SK-N-SH (cell line): ENCODE measurements around the gene COX4I2. TPM values are rescaled to one million over a fixed set of nuclear protein-coding genes. Genes with fewer than 3 reads are reported as not detected.

Experiments
- CTCF ChIA-PET: fragments of 300-600, 350-600 bp; formaldehyde crosslinking; extraction: SDS; loops from one replicate; lab custom pipeline; 2021; lab: Yijun Ruan, JAX
- POLR2A ChIA-PET: fragments of 350-600 bp; sonication (Branson Sonifier 250); formaldehyde crosslinking; extraction: SDS; loops from one replicate; lab custom pipeline; 2020; ENCODE audit warnings: antibody characterized with exemption, inconsistent platforms; lab: Yijun Ruan, JAX
- DNase-seq: peaks from one replicate; pipeline ENCODE4 v3.0.0; 2012
- H2AFZ ChIP-seq: fragments of 200-600 bp; sonication (generic); 2 replicates; pipeline ENCODE4 v1.8.1; 2016; ENCODE audit warnings: antibody characterized with exemption, mild to moderate bottlenecking, low read depth
- H3F3A ChIP-seq: fragments of 200-600 bp; sonication (generic); replicated peaks from 2 replicates; pipeline ENCODE3; 2016; ENCODE audit warnings: antibody characterized with exemption, mild to moderate bottlenecking; ENCODE audit not compliant: insufficient read depth
- H3K27ac ChIP-seq, 2 experiments: fragments of 200-500 bp in 1 of 2; fragments of 200-600 bp in 1 of 2; sonication (Bioruptor generic) in 1 of 2; sonication (generic), shearing (Covaris generic) in 1 of 2; 2 replicates each; pipeline versions ENCODE4 v1.5.1 to v1.6.1; 2014 to 2016; ENCODE audit warnings: low read depth in 2 of 2, inconsistent platforms in 1 of 2, low read length in 1 of 2, mild to moderate bottlenecking in 1 of 2, mixed read lengths in 1 of 2
- H3K27me3 ChIP-seq: fragments of 200-600 bp; sonication (generic), shearing (Covaris generic); 2 replicates; pipeline ENCODE4 v1.6.1; 2016; ENCODE audit warnings: mixed run types; ENCODE audit not compliant: insufficient read depth
- H3K36me3 ChIP-seq, 2 experiments: fragments of 200-500 bp in 1 of 2; fragments of 200-600 bp in 1 of 2; sonication (Bioruptor generic) in 1 of 2; sonication (generic) in 1 of 2; replicated peaks in 1 of 2; 2 replicates each; pipeline versions ENCODE3 to v1.5.1; 2014 to 2016; ENCODE audit warnings: low read length in 1 of 2, mild to moderate bottlenecking in 1 of 2; ENCODE audit not compliant: insufficient read depth in 2 of 2, control insufficient read depth in 1 of 2
- H3K4me1 ChIP-seq, 2 experiments: fragments of 200-500 bp in 1 of 2; fragments of 200-600 bp in 1 of 2; sonication (Bioruptor generic) in 1 of 2; sonication (generic), shearing (Covaris generic) in 1 of 2; 2 replicates each; pipeline versions ENCODE4 v1.5.1 to v1.6.1; 2014 to 2016; ENCODE audit warnings: low read depth in 1 of 2, low read length in 1 of 2, mixed run types in 1 of 2; ENCODE audit not compliant: insufficient read depth in 2 of 2, control insufficient read depth in 1 of 2
- H3K4me2 ChIP-seq: fragments of 200-600 bp; sonication (generic), shearing (Covaris generic); 2 replicates; pipeline ENCODE4 v1.6.1; 2017; ENCODE audit warnings: mixed run types
- H3K4me3 ChIP-seq, 2 experiments: fragments of 200-500 bp in 1 of 2; fragments of 200-600 bp in 1 of 2; sonication (Bioruptor generic) in 1 of 2; sonication (generic), shearing (Covaris generic) in 1 of 2; 2 replicates each; pipeline versions ENCODE4 v1.5.1 to v1.8.1; 2014 to 2016; ENCODE audit warnings: low read depth in 2 of 2, inconsistent platforms in 1 of 2, low read length in 1 of 2, mild to moderate bottlenecking in 1 of 2, mixed read lengths in 1 of 2, moderate library complexity in 1 of 2
- H3K79me2 ChIP-seq: fragments of 200-600 bp; sonication (generic); 2 replicates; pipeline ENCODE4 v1.8.1; 2017; ENCODE audit warnings: mild to moderate bottlenecking; ENCODE audit not compliant: insufficient read depth
- H3K9ac ChIP-seq: fragments of 200-600 bp; sonication (generic); 2 replicates; pipeline ENCODE4 v1.6.1; 2017; ENCODE audit warnings: mixed run types
- H3K9me2 ChIP-seq: fragments of 200-600 bp; sonication (generic); 2 replicates; pipeline ENCODE4 v1.6.1; 2017; ENCODE audit warnings: mixed run types
- H3K9me3 ChIP-seq: fragments of 200-600 bp; sonication (generic); 2 replicates; pipeline ENCODE4 v1.6.1; 2017; ENCODE audit warnings: mixed run types, mild to moderate bottlenecking, moderate library complexity
- H4K20me1 ChIP-seq: fragments of 200-600 bp; sonication (generic); 2 replicates; pipeline ENCODE4 v1.6.1; 2017; ENCODE audit warnings: mild to moderate bottlenecking, mixed run types; ENCODE audit not compliant: insufficient read depth
- CHD2 ChIP-seq: fragments of 150-350 bp; IDR thresholded peaks from 2 replicates; pipeline ENCODE4 v1.6.1; 2018; ENCODE audit warnings: low read length; ENCODE audit not compliant: partially characterized antibody
- CTCF ChIP-seq: fragments of 200-600 bp; sonication (generic); IDR thresholded peaks from 2 replicates; pipeline ENCODE4 v1.6.1; 2017; ENCODE audit warnings: antibody characterized with exemption, mild to moderate bottlenecking, moderate library complexity
- EP300 ChIP-seq, 2 experiments: IDR thresholded peaks; 2 replicates each; pipeline versions ENCODE4 v1.4.0 to v1.6.1; 2012; ENCODE audit warnings: borderline replicate concordance in 1 of 2, low read depth in 1 of 2, low read length in 1 of 2
- FOXJ3 ChIP-seq: sonication (generic); formaldehyde crosslinking; IDR thresholded peaks from 2 replicates; pipeline ENCODE4 v1.5.1; 2020; ENCODE audit warnings: mild to moderate bottlenecking, missing genetic modification reagents
- FOXM1 ChIP-seq: IDR thresholded peaks from 2 replicates; pipeline ENCODE4 v1.4.0; 2012; ENCODE audit warnings: low read depth, mild to moderate bottlenecking
- GABPA ChIP-seq: IDR thresholded peaks from 2 replicates; pipeline ENCODE4 v1.4.0; 2012; ENCODE audit warnings: low read depth, mild to moderate bottlenecking
- GATA2 ChIP-seq: sonication (generic); formaldehyde crosslinking; IDR thresholded peaks from 2 replicates; pipeline ENCODE4 v1.5.0; 2020; ENCODE audit warnings: mild to moderate bottlenecking, missing genetic modification reagents
- IRF3 ChIP-seq: fragments of 150-350 bp; IDR thresholded peaks from 2 replicates; pipeline ENCODE4 v1.6.1; 2016; ENCODE audit warnings: mild to moderate bottlenecking, low read depth, low read length
- MAX ChIP-seq: IDR thresholded peaks from 2 replicates; pipeline ENCODE4 v1.4.0; 2012; ENCODE audit warnings: low read depth
- MXI1 ChIP-seq: IDR thresholded peaks from 2 replicates; pipeline ENCODE4 v1.6.1; 2012; ENCODE audit warnings: mild to moderate bottlenecking, low read depth, low read length, improper control_type of control experiment
- NFIC ChIP-seq: IDR thresholded peaks from 2 replicates; pipeline ENCODE4 v1.4.0; 2012; ENCODE audit warnings: borderline replicate concordance
- NRF1 ChIP-seq: IDR thresholded peaks from 2 replicates; pipeline ENCODE4 v1.6.1; 2012; ENCODE audit warnings: low read depth, mild to moderate bottlenecking, low read length
- PBX3 ChIP-seq: IDR thresholded peaks from 2 replicates; pipeline ENCODE4; 2012
- POLR2AphosphoS5 ChIP-seq: IDR thresholded peaks from 2 replicates; pipeline ENCODE4 v1.6.1; 2012; ENCODE audit warnings: low read depth, low read length
- RCOR1 ChIP-seq: fragments of 150-350 bp; IDR thresholded peaks from 2 replicates; pipeline ENCODE4 v1.6.1; 2017; ENCODE audit warnings: antibody characterized with exemption, low read length
- SIN3A ChIP-seq: IDR thresholded peaks from 2 replicates; pipeline ENCODE4 v1.6.1; 2012; ENCODE audit warnings: low read depth, mild to moderate bottlenecking, low read length, moderate library complexity, borderline replicate concordance
- SMC3 ChIP-seq: IDR thresholded peaks from 2 replicates; pipeline ENCODE4 v1.6.1; 2012; ENCODE audit warnings: low read depth, low read length, improper control_type of control experiment
- USF1 ChIP-seq: IDR thresholded peaks from 2 replicates; pipeline ENCODE4 v1.4.0; 2012; ENCODE audit warnings: low read depth, borderline replicate concordance
- USF2 ChIP-seq: fragments of 150-350 bp; IDR thresholded peaks from 2 replicates; pipeline ENCODE4 v1.6.1; 2017; ENCODE audit warnings: antibody characterized with exemption, low read length, low read depth, borderline replicate concordance
- WGBS: methylation state at CpG from one replicate; pipeline ENCODE4 v1.1.6; 2017; ENCODE audit warnings: low lambda C conversion rate; 5-methylcytosine and 5-hydroxymethylcytosine counted together
- polyA plus RNA-seq, 3 experiments: library from polyadenylated mRNA; depleted of rRNA; stranded (reverse); fragments of >200 nt; gene quantifications; 2 replicates each; pipeline ENCODE4 v1.2.3, GENCODE V29; 2012

COX4I2 gene
- polyA plus RNA-seq, 1 of the 3 experiments (the other 2 are of a cell fraction), result 0.21 TPM

GRCh38 chr20:31687777-31688176, 50.1 kb downstream of the COX4I2 start:
- TF ChIP-seq CTCF (no peak), NFIC (no peak), GABPA (no peak), MAX (no peak), SMC3 (no peak), EP300 (IDR thresholded peaks at IDR 0.05; ENCODE audit: borderline replicate concordance in 1 of 2, low read depth in 1 of 2, low read length in 1 of 2) (no peak), USF1 (no peak), NRF1 (no peak), FOXJ3 (no peak), GATA2 (CRISPR knock-in tag) (no peak), USF2 (no peak), FOXM1 (no peak), SIN3A (no peak)
- POLR2A ChIA-PET, result no interaction called here
- no peak overlapping the region for H2AFZ ChIP-seq
- peaks cover 10 to 33% of the 10 kb centered on the region in 2 experiments for H3K36me3 ChIP-seq
- H3K79me2 ChIP-seq, result peaks cover 98% of the 10 kb centered on the region
- no peak overlapping the region for H3K4me2 ChIP-seq
- H3K9ac ChIP-seq, result no peak overlapping the region
- DNase-seq, result no peak
- no peaks in the 10 kb centered on the region for H3K27me3 ChIP-seq
- no peak overlapping the region for H3K27ac ChIP-seq
- H3K9me3 ChIP-seq, result no peaks in the 10 kb centered on the region
- no peak overlapping the region for H3K4me3 ChIP-seq
- CTCF ChIA-PET, result interaction anchor here (0.9 to 1.4 kb wide), 2 partner anchors 26 to 75 kb away, joined by 3 to 5 read pairs; no protein-coding TSS in a partner anchor
- 100% methylated on average over 3 of the region's 3 CpGs for WGBS
- H3K9me2 ChIP-seq, result no peaks in the 10 kb centered on the region
- peaks cover 0 to 20% of the 10 kb centered on the region in 2 experiments; a peak in 2 of 4 replicates for H3K4me1 ChIP-seq
- peaks cover 14% of the 10 kb centered on the region for H3F3A ChIP-seq
- 0 out of 2 replicates have a peak, but pooled peaks cover 4% of the 10 kb centered on the region for H4K20me1 ChIP-seq

- Histone ChIP-seq H3K4me3 (no peak overlapping the region), H3K27me3 (no peaks in the 10 kb centered on the region), H2AFZ (no peak overlapping the region), H3K4me2 (no peak overlapping the region), H3K9me3 (no peaks in the 10 kb centered on the region), H3K36me3 (peaks cover 7 to 33% of the 10 kb centered on the region in 2 experiments), H3F3A (peaks cover 14% of the 10 kb centered on the region), H3K4me1 (peaks cover 0 to 20% of the 10 kb centered on the region in 2 experiments; a peak in 2 of 4 replicates), H3K79me2 (peaks cover 98% of the 10 kb centered on the region), H3K27ac (no peak overlapping the region), H4K20me1 (0 out of 2 replicates have a peak, but pooled peaks cover 4% of the 10 kb centered on the region), H3K9ac (no peak overlapping the region), H3K9me2 (no peaks in the 10 kb centered on the region)
- WGBS, result 96% methylated on average over 5 of the region's 5 CpGs
- no peak for DNase-seq
- ChIA-PET POLR2A (interaction anchor here (1.1 kb wide), 1 partner anchor 15 kb away, joined by 7 read pairs; no protein-coding TSS in a partner anchor), CTCF (no interaction called here)
- TF ChIP-seq MAX (no peak), EP300 (IDR thresholded peaks at IDR 0.05; ENCODE audit: borderline replicate concordance in 1 of 2, low read depth in 1 of 2, low read length in 1 of 2) (no peak), IRF3 (no peak), USF2 (no peak), FOXM1 (no peak), RCOR1 (no peak), FOXJ3 (no peak), MXI1 (no peak), PBX3 (no peak), CHD2 (no peak), POLR2AphosphoS5 (no peak)
Observed at GRCh38 chr20:31689141-31689540, 51.4 kb downstream of the COX4I2 start.
